ENCODE data around the gene MATN3. TPM values are rescaled to one million over a fixed set of nuclear protein-coding genes. Genes with fewer than 3 reads are reported as not detected.

The MATN3 gene
- total RNA-seq, 1 experiment from 2014 or later, result 2.8 TPM

GRCh38 chr2:20018601-20019152 lies 6.2 kb upstream of the MATN3 start:
- no peak for TF ChIP-seq EZH2 (IDR thresholded peaks at IDR 0.05; ENCODE audit: borderline replicate concordance, low read depth, low read length, poor library complexity, severe bottlenecking)
- TF ChIP-seq CTCF (conservative IDR thresholded peaks at IDR 0.05; ENCODE audit: low read depth, low read length), result no peak
- no peaks in the 10 kb centered on the region for H3K36me3 ChIP-seq (ENCODE audit: insufficient read depth, low read length, poor library complexity, severe bottlenecking)
- no peak overlapping the region for H3K4me3 ChIP-seq (ENCODE audit: low read depth, low read length, poor library complexity, severe bottlenecking)
- ChIA-PET CTCF (no interaction called here), POLR2A (ENCODE audit: low non-redundant PET) (no interaction called here)
- BruUV-seq (replicated peaks), result no TSS peak
- H3K4me1 ChIP-seq (ENCODE audit: insufficient read depth, low read length, poor library complexity, severe bottlenecking), result no peaks in the 10 kb centered on the region
- no peaks in the 10 kb centered on the region for H3K27me3 ChIP-seq (replicated peaks; ENCODE audit: insufficient read depth, low read depth, low read length, poor library complexity)
- no peak for DNase-seq (ENCODE audit: low spot score)
- intact Hi-C loops (cut with micrococcal nuclease; ENCODE audit: unreplicated experiment), result no loop called here
- peaks cover 16% of the 10 kb centered on the region for H3K9me3 ChIP-seq (ENCODE audit: low read depth, low read length, poor library complexity, severe bottlenecking)
- no peak overlapping the region for H3K27ac ChIP-seq (ENCODE audit: low read depth, low read length, poor library complexity, severe bottlenecking)

GRCh38 chr2:20016346-20016745 lies 3.9 kb upstream of the MATN3 start:
- H3K27ac ChIP-seq (ENCODE audit: low read depth, low read length, poor library complexity, severe bottlenecking), result no peak overlapping the region
- no peak overlapping the region for H3K4me3 ChIP-seq (ENCODE audit: low read depth, low read length, poor library complexity, severe bottlenecking)
- ChIA-PET CTCF (interaction anchor here (1.2 kb wide), 1 partner anchor 35 kb away, joined by 9 read pairs; the partner anchor contains the start of gene LAPTM4A), POLR2A (ENCODE audit: low non-redundant PET) (no interaction called here)
- no peaks in the 10 kb centered on the region for H3K36me3 ChIP-seq (ENCODE audit: insufficient read depth, low read length, poor library complexity, severe bottlenecking)
- TF ChIP-seq EZH2 (IDR thresholded peaks at IDR 0.05; ENCODE audit: borderline replicate concordance, low read depth, low read length, poor library complexity, severe bottlenecking) (no peak), CTCF (conservative IDR thresholded peaks at IDR 0.05; ENCODE audit: low read depth, low read length) (no peak)
- no TSS peak for BruUV-seq (replicated peaks)
- intact Hi-C loops (cut with micrococcal nuclease; ENCODE audit: unreplicated experiment), result no loop called here
- H3K27me3 ChIP-seq (replicated peaks; ENCODE audit: insufficient read depth, low read depth, low read length, poor library complexity), result no peaks in the 10 kb centered on the region
- peaks cover 6% of the 10 kb centered on the region for H3K9me3 ChIP-seq (ENCODE audit: low read depth, low read length, poor library complexity, severe bottlenecking)
- DNase-seq (ENCODE audit: low spot score), result no peak
- peaks cover 3% of the 10 kb centered on the region for H3K4me1 ChIP-seq (ENCODE audit: insufficient read depth, low read length, poor library complexity, severe bottlenecking)

- peak; percentile 79 for DNase-seq (ENCODE audit: low spot score)
- no peaks in the 10 kb centered on the region for H3K27me3 ChIP-seq (replicated peaks; ENCODE audit: insufficient read depth, low read depth, low read length, poor library complexity)
- BruUV-seq (replicated peaks), result no TSS peak
- H3K36me3 ChIP-seq (ENCODE audit: insufficient read depth, low read length, poor library complexity, severe bottlenecking), result no peaks in the 10 kb centered on the region
- TF ChIP-seq CTCF (conservative IDR thresholded peaks at IDR 0.05; ENCODE audit: low read depth, low read length), result peak; percentile 68
- no peak for TF ChIP-seq EZH2 (IDR thresholded peaks at IDR 0.05; ENCODE audit: borderline replicate concordance, low read depth, low read length, poor library complexity, severe bottlenecking)
- ChIA-PET POLR2A (ENCODE audit: low non-redundant PET) (no interaction called here), CTCF (interaction anchor here (0.5 to 1.2 kb wide), 14 partner anchors 8 to 275 kb away, joined by 3 to 15 read pairs (median 4); partner anchors contain the start of genes LAPTM4A and WDR35)
- peaks cover 3% of the 10 kb centered on the region for H3K4me1 ChIP-seq (ENCODE audit: insufficient read depth, low read length, poor library complexity, severe bottlenecking)
- H3K27ac ChIP-seq (ENCODE audit: low read depth, low read length, poor library complexity, severe bottlenecking), result no peak overlapping the region
- no peaks in the 10 kb centered on the region for H3K9me3 ChIP-seq (ENCODE audit: low read depth, low read length, poor library complexity, severe bottlenecking)
- intact Hi-C loops (cut with micrococcal nuclease; ENCODE audit: unreplicated experiment), result loop anchor here (1.0 kb wide), 1 partner anchor 83 kb away; no protein-coding TSS in a partner anchor
- H3K4me3 ChIP-seq (ENCODE audit: low read depth, low read length, poor library complexity, severe bottlenecking), result no peak overlapping the region
Measured at GRCh38 chr2:20015482-20016083, 3.1 kb upstream of the MATN3 start.
